ENCODE measurements around the gene NTM.

The NTM gene

DNA sequence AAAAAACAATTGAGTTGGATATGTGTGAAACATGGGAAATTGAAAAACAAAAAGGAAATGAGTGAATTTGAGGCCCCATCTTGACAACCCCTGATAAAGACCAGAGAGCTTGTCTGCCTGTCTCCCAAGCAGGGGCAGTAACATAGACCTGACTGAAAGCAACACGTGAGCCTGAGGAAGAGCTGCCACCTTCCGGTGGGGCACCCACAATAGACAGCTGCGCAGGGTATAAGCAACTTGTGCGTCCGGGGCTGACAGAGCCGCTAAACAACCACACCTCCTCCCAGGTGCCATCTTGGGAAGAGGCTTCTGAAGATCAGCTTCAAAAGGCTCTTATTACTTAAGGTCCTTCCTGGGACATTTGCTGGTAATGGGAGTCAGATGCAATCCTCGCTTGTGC, 166.8 kb downstream of the NTM start:
- Histone ChIP-seq H3K27ac (ENCODE audit: low read depth in 2 of 2, low read length in 2 of 2) (no peak overlapping the region), H3K9ac (ENCODE audit: low read depth in 1 of 2, low read length in 2 of 2) (no peak overlapping the region), H3K4me1 (ENCODE audit: control insufficient read depth in 2 of 2, insufficient read depth in 2 of 2, low read length in 2 of 2) (no peaks in the 10 kb centered on the region)

GRCh38 chr11:131537748-131538147, 167.3 kb downstream of the NTM start:
- Histone ChIP-seq H3K9ac (ENCODE audit: low read depth in 1 of 2, low read length in 2 of 2) (no peak overlapping the region), H3K4me1 (ENCODE audit: control insufficient read depth in 2 of 2, insufficient read depth in 2 of 2, low read length in 2 of 2) (no peaks in the 10 kb centered on the region), H3K27ac (ENCODE audit: low read depth in 2 of 2, low read length in 2 of 2) (no peak overlapping the region), H3K27me3 (ENCODE audit: control insufficient read depth in 2 of 2, insufficient read depth in 2 of 2, low read length in 2 of 2) (no peaks in the 10 kb centered on the region), H3K4me3 (ENCODE audit: low read length in 2 of 2) (no peak overlapping the region), H3K9me3 (ENCODE audit: control insufficient read depth in 2 of 2, low read length in 2 of 2) (no peaks in the 10 kb centered on the region), H3K36me3 (ENCODE audit: control insufficient read depth in 2 of 2, insufficient read depth in 2 of 2, low read length in 2 of 2) (no peaks in the 10 kb centered on the region)

More for the DNA sequence above, 166.8 kb downstream of the NTM start:
- H3K36me3 ChIP-seq (ENCODE audit: control insufficient read depth in 2 of 2, insufficient read depth in 2 of 2, low read length in 2 of 2): no peaks in the 10 kb centered on the region
- no peaks in the 10 kb centered on the region for H3K27me3 ChIP-seq (ENCODE audit: control insufficient read depth in 2 of 2, insufficient read depth in 2 of 2, low read length in 2 of 2)
- no peaks in the 10 kb centered on the region for H3K9me3 ChIP-seq (ENCODE audit: control insufficient read depth in 2 of 2, low read length in 2 of 2)
- H3K4me3 ChIP-seq (ENCODE audit: low read length in 2 of 2): no peak overlapping the region

DNA sequence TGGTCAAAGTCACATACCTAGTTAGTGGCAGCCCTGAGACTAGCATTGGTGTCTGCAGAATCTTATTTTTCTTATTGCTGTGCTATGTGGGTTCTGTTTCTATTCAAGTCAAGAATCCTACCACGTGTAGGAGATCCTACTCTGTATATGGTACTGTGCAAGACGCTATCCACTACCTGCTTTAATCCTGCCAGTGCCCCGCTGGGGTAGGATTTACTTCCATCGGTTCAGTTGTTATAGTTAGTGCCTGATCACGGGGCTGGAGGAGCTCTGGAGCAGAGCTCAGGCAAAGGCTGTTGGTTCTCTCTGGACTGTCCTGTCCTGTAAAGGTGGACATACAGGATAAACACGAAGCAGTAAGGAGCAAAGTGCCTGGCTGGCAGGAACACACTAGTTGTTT, 167.9 kb downstream of the NTM start:
- Histone ChIP-seq H3K36me3 (ENCODE audit: control insufficient read depth in 2 of 2, insufficient read depth in 2 of 2, low read length in 2 of 2) (no peaks in the 10 kb centered on the region), H3K27ac (ENCODE audit: low read depth in 2 of 2, low read length in 2 of 2) (no peak overlapping the region), H3K4me3 (ENCODE audit: low read length in 2 of 2) (no peak overlapping the region), H3K9me3 (ENCODE audit: control insufficient read depth in 2 of 2, low read length in 2 of 2) (no peaks in the 10 kb centered on the region), H3K4me1 (ENCODE audit: control insufficient read depth in 2 of 2, insufficient read depth in 2 of 2, low read length in 2 of 2) (no peaks in the 10 kb centered on the region), H3K9ac (ENCODE audit: low read depth in 1 of 2, low read length in 2 of 2) (no peak overlapping the region), H3K27me3 (ENCODE audit: control insufficient read depth in 2 of 2, insufficient read depth in 2 of 2, low read length in 2 of 2) (no peaks in the 10 kb centered on the region)

GRCh38 chr11:131540676-131541075, 170.3 kb downstream of the NTM start:
- no peak overlapping the region for H3K9ac ChIP-seq (ENCODE audit: low read depth in 1 of 2, low read length in 2 of 2)
- no peak overlapping the region for H3K4me3 ChIP-seq (ENCODE audit: low read length in 2 of 2)
- no peaks in the 10 kb centered on the region for H3K9me3 ChIP-seq (ENCODE audit: control insufficient read depth in 2 of 2, low read length in 2 of 2)
- no peaks in the 10 kb centered on the region for H3K36me3 ChIP-seq (ENCODE audit: control insufficient read depth in 2 of 2, insufficient read depth in 2 of 2, low read length in 2 of 2)
- H3K4me1 ChIP-seq (ENCODE audit: control insufficient read depth in 2 of 2, insufficient read depth in 2 of 2, low read length in 2 of 2): no peaks in the 10 kb centered on the region
- H3K27ac ChIP-seq (ENCODE audit: low read depth in 2 of 2, low read length in 2 of 2): no peak overlapping the region
- H3K27me3 ChIP-seq (ENCODE audit: control insufficient read depth in 2 of 2, insufficient read depth in 2 of 2, low read length in 2 of 2): no peaks in the 10 kb centered on the region

GRCh38 chr11:131543389-131544025, 173.1 kb downstream of the NTM start:
- Histone ChIP-seq H3K36me3 (ENCODE audit: control insufficient read depth in 2 of 2, insufficient read depth in 2 of 2, low read length in 2 of 2) (no peaks in the 10 kb centered on the region), H3K4me1 (ENCODE audit: control insufficient read depth in 2 of 2, insufficient read depth in 2 of 2, low read length in 2 of 2) (no peaks in the 10 kb centered on the region), H3K27ac (ENCODE audit: low read depth in 2 of 2, low read length in 2 of 2) (no peak overlapping the region), H3K4me3 (ENCODE audit: low read length in 2 of 2) (no peak overlapping the region), H3K9me3 (ENCODE audit: control insufficient read depth in 2 of 2, low read length in 2 of 2) (no peaks in the 10 kb centered on the region), H3K9ac (ENCODE audit: low read depth in 1 of 2, low read length in 2 of 2) (no peak overlapping the region), H3K27me3 (ENCODE audit: control insufficient read depth in 2 of 2, insufficient read depth in 2 of 2, low read length in 2 of 2) (no peaks in the 10 kb centered on the region)

DNA sequence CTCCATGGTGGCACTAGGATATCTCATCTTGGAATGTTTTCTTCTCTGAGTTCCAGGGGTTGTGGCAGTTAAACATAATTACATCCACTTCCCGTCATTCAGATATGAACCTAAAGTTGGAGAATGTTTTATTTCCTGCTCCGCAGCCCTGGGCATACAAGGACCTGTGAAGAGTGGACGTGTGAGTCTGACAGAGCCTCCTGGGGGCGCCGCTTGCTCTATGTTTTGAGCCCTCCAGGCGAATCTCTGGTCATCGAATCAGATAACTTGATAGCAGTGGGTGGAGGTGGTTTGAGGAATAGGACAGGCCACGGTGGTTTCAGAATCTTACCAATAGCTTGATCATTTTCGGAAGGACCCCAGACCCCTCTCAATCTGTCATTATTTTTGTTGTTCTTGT, 174.2 kb downstream of the NTM start:
- Histone ChIP-seq H3K9ac (ENCODE audit: low read depth in 1 of 2, low read length in 2 of 2) (no peak overlapping the region), H3K4me3 (ENCODE audit: low read length in 2 of 2) (no peak overlapping the region), H3K27ac (ENCODE audit: low read depth in 2 of 2, low read length in 2 of 2) (no peak overlapping the region), H3K4me1 (ENCODE audit: control insufficient read depth in 2 of 2, insufficient read depth in 2 of 2, low read length in 2 of 2) (no peaks in the 10 kb centered on the region), H3K36me3 (ENCODE audit: control insufficient read depth in 2 of 2, insufficient read depth in 2 of 2, low read length in 2 of 2) (no peaks in the 10 kb centered on the region), H3K27me3 (ENCODE audit: control insufficient read depth in 2 of 2, insufficient read depth in 2 of 2, low read length in 2 of 2) (no peaks in the 10 kb centered on the region), H3K9me3 (ENCODE audit: control insufficient read depth in 2 of 2, low read length in 2 of 2) (no peaks in the 10 kb centered on the region)

DNA sequence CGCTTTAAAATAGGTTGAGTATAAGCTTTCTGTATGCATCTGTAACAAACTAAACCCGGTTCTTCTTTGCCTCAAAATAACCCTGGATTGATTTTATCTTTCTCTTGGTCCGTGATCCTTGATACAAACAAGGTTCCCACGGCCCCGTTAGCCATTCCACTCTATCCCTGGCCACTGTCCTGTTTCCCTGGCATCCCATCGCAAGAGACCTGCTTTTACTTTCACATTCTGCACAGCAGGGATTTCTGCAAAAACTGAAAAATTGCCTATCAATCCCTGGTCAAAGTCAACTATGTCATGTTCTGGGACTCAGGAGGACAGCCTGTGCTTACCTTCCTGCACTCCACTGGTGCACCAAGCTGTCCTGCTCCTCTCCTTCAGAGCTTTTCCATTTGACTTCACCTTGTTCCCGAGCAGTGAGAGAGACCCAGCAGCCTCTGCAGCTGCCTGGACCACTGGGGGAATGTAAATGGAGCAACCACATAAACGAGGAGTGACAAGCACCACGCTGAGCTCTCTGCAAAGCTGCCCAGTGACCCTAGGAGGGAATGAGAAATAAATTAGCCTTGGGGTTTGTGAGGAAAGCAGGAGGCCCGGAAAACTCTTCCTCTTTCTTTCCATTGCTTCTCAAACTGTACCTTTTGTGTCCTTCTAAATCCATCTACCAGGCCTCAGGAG, 175.9 kb downstream of the NTM start:
- Histone ChIP-seq H3K4me1 (ENCODE audit: control insufficient read depth in 2 of 2, insufficient read depth in 2 of 2, low read length in 2 of 2) (no peaks in the 10 kb centered on the region), H3K9ac (ENCODE audit: low read depth in 1 of 2, low read length in 2 of 2) (no peak overlapping the region)

DNA sequence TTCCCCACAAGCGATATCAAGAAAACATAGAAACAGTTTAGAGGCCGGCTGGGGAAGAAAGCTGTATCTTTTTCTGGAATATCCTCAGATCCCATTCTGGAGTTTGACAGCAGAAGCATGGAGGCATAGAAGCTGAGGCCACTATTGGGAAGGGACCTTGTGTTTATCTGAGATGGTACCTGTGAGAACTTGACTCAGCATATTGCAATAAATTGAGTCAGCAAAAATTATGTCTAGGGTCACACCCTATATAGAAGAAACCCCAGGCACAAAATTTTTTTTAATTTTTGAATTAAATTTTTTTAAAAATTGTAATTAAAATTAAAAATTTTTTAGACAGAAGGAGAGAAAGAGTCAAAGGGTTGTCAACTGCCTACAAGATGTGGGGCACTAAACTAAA, 178.7 kb downstream of the NTM start:
- Histone ChIP-seq H3K9ac (ENCODE audit: low read depth in 1 of 2, low read length in 2 of 2) (no peak overlapping the region), H3K36me3 (ENCODE audit: control insufficient read depth in 2 of 2, insufficient read depth in 2 of 2, low read length in 2 of 2) (no peaks in the 10 kb centered on the region), H3K9me3 (ENCODE audit: control insufficient read depth in 2 of 2, low read length in 2 of 2) (no peaks in the 10 kb centered on the region), H3K4me1 (ENCODE audit: control insufficient read depth in 2 of 2, insufficient read depth in 2 of 2, low read length in 2 of 2) (no peaks in the 10 kb centered on the region), H3K27ac (ENCODE audit: low read depth in 2 of 2, low read length in 2 of 2) (no peak overlapping the region), H3K4me3 (ENCODE audit: low read length in 2 of 2) (no peak overlapping the region), H3K27me3 (ENCODE audit: control insufficient read depth in 2 of 2, insufficient read depth in 2 of 2, low read length in 2 of 2) (no peaks in the 10 kb centered on the region)

More for the DNA sequence above, 175.9 kb downstream of the NTM start:
- Histone ChIP-seq H3K9me3 (ENCODE audit: control insufficient read depth in 2 of 2, low read length in 2 of 2) (no peaks in the 10 kb centered on the region), H3K27ac (ENCODE audit: low read depth in 2 of 2, low read length in 2 of 2) (no peak overlapping the region), H3K4me3 (ENCODE audit: low read length in 2 of 2) (peak overlapping the region in 1 of 2 donors; percentile 10), H3K36me3 (ENCODE audit: control insufficient read depth in 2 of 2, insufficient read depth in 2 of 2, low read length in 2 of 2) (no peaks in the 10 kb centered on the region), H3K27me3 (ENCODE audit: control insufficient read depth in 2 of 2, insufficient read depth in 2 of 2, low read length in 2 of 2) (no peaks in the 10 kb centered on the region)

DNA sequence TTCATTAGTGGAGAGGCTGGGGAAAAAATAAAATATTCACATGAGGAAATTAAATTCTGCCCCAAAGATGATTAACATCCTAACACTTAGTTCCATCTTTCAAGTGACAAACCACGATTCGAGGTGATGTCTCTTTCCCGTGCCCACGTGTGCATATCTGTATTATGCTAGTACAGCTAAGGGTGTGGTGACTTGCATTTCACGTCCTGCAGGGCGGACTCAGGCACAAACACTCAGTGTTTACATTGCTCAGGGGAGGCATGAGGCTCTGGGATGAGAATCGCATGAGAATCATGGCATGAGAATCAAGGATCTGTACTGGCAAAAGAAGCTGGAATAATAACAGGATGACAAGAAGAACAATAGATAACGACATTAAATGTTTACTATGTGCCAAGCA, 179.4 kb downstream of the NTM start:
- Histone ChIP-seq H3K27me3 (ENCODE audit: control insufficient read depth in 2 of 2, insufficient read depth in 2 of 2, low read length in 2 of 2) (no peaks in the 10 kb centered on the region), H3K9me3 (ENCODE audit: control insufficient read depth in 2 of 2, low read length in 2 of 2) (no peaks in the 10 kb centered on the region), H3K4me1 (ENCODE audit: control insufficient read depth in 2 of 2, insufficient read depth in 2 of 2, low read length in 2 of 2) (no peaks in the 10 kb centered on the region), H3K4me3 (ENCODE audit: low read length in 2 of 2) (no peak overlapping the region), H3K9ac (ENCODE audit: low read depth in 1 of 2, low read length in 2 of 2) (no peak overlapping the region), H3K27ac (ENCODE audit: low read depth in 2 of 2, low read length in 2 of 2) (no peak overlapping the region), H3K36me3 (ENCODE audit: control insufficient read depth in 2 of 2, insufficient read depth in 2 of 2, low read length in 2 of 2) (no peaks in the 10 kb centered on the region)

DNA sequence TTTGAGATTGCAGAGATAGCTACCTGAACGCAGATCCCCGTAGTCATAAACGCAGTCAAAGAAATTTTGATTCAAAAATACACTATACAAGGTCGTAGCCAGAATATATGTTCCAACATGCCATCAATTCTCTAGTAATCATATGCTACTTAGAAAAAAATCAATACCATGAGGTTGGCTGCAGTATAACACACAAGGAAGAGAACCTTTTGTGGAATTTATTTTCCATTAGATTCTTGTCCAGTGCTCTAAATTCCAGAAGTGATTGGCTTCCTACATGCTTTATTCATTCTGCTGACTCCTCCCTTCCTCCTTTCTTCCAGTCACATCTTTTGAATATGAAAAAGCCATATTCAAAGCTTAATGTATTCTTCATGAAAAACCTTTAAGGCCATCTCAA, 189.9 kb downstream of the NTM start:
- no peak overlapping the region for H3K27ac ChIP-seq (ENCODE audit: low read depth in 2 of 2, low read length in 2 of 2)
- no peak overlapping the region for H3K4me3 ChIP-seq (ENCODE audit: low read length in 2 of 2)
- no peaks in the 10 kb centered on the region for H3K27me3 ChIP-seq (ENCODE audit: control insufficient read depth in 2 of 2, insufficient read depth in 2 of 2, low read length in 2 of 2)
- no peak overlapping the region for H3K9ac ChIP-seq (ENCODE audit: low read depth in 1 of 2, low read length in 2 of 2)
- no peaks in the 10 kb centered on the region for H3K9me3 ChIP-seq (ENCODE audit: control insufficient read depth in 2 of 2, low read length in 2 of 2)
- H3K4me1 ChIP-seq (ENCODE audit: control insufficient read depth in 2 of 2, insufficient read depth in 2 of 2, low read length in 2 of 2): no peaks in the 10 kb centered on the region
- no peaks in the 10 kb centered on the region for H3K36me3 ChIP-seq (ENCODE audit: control insufficient read depth in 2 of 2, insufficient read depth in 2 of 2, low read length in 2 of 2)

Measured in mucosa of rectum (tissue), 2 donors.